HG02943 (cell line): ENCODE measurements around the gene THSD8.
"Not testable (repeated sequence)": the region's sequence is repeated elsewhere in the genome, so short reads cannot be mapped to it uniquely, and the experiment has no call there.

Experiments
- ATAC-seq: cut with Tn5 transposase; IDR thresholded peaks from one replicate; pipeline ENCODE4 v1.9.1; 2021; ENCODE audit warnings: mild to moderate bottlenecking, low read depth, moderate library complexity; ENCODE audit not compliant: unreplicated experiment

THSD8 gene

DNA sequence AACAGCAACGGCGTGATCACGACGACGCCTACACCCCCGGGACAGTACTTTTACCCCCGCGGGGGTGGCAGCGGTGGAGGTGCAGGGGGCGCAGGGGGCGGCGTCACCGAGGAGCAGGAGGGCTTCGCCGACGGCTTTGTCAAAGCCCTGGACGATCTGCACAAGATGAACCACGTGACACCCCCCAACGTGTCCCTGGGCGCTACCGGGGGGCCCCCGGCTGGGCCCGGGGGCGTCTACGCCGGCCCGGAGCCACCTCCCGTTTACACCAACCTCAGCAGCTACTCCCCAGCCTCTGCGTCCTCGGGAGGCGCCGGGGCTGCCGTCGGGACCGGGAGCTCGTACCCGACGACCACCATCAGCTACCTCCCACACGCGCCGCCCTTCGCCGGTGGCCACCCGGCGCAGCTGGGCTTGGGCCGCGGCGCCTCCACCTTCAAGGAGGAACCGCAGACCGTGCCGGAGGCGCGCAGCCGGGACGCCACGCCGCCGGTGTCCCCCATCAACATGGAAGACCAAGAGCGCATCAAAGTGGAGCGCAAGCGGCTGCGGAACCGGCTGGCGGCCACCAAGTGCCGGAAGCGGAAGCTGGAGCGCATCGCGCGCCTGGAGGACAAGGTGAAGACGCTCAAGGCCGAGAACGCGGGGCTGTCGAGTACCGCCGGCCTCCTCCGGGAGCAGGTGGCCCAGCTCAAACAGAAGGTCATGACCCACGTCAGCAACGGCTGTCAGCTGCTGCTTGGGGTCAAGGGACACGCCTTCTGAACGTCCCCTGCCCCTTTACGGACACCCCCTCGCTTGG lies 9.6 kb upstream of the THSD8 start:
- no peak for ATAC-seq

DNA sequence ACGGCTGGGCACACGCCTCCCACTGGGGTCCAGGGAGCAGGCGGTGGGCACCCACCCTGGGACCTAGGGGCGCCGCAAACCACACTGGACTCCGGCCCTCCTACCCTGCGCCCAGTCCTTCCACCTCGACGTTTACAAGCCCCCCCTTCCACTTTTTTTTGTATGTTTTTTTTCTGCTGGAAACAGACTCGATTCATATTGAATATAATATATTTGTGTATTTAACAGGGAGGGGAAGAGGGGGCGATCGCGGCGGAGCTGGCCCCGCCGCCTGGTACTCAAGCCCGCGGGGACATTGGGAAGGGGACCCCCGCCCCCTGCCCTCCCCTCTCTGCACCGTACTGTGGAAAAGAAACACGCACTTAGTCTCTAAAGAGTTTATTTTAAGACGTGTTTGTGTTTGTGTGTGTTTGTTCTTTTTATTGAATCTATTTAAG lies 9.0 kb upstream of the THSD8 start:
- ATAC-seq, result no peak

DNA sequence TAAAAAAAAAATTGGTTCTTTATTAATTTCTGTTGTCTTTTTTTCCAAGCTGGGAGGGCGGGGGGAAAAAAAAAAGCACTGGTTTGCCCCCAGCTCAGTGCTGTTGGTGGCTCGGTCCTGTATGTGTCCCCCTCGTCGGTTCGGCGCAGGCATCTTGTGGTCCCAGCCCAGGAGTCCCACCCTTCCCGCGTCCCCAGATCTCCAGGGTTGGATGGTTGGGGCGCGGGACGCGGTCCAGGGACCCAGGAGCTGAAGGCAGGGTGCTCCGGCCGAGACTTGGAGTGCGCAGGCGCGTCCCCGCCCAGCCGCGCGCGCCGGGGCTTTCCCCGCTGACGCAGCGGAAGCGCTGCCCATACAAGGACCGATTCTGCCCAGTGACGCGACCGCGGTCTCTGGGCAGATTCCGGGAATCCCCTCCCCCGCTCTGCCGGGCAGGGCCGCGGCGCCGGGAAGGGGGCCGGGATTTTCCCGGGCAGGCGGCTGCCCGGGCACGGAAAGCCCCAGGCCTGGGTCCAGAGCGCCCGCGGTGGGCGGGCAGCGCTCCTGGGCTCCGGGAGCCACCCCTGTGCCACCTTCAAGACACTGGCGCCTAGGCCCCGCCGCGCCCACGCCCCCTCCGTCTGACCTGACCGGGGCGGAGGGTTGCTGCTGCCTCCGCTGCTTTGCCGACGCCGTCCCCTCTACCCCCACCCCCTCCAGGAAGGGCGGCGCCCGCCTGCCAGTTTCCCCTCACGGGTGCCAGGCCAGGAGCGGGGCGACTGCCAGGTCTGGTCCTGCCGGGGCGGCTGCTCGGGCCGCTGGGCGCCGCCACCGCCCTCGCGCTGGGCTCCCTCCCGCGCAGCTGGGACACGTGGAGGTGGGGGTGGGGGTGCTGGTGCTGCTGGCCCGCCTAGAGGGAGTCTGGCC lies 8.3 kb upstream of the THSD8 start:
- no peak for ATAC-seq

DNA sequence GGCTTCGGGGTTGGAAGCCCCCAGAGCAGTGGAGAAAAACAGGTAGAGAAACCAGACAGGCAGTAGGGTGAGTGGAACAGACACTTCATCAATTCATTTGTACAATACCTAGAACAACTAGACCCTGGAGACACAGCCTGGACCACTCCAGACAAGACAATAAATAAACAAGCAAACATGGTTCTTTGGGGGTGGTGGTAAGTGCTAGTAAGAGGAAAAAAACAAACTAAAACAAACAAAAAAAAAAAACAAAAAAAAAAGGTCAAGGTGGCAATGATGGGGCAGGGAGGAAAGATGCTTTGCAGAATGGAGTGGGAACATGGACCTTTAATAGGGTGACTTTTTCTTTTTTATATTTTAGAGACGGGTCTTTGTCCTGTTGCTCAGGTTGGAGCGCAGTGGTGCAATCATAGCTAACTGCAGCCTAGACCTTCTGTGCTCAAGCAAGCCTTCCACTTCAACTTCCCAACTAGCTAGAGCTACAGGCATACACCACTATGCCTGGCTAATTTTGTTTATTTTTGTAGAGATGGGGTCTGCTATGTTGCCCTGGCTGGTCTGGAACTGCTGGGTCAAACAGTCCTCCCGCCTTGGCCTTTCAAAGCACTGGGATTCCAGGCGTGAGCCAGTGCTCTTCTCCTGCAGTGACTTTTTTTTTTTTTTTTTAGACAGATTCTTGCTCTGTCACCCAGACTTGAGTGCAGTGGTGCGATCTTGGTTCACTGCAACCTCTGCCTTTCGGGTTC lies 7.5 kb upstream of the THSD8 start:
- ATAC-seq, result no peak

DNA sequence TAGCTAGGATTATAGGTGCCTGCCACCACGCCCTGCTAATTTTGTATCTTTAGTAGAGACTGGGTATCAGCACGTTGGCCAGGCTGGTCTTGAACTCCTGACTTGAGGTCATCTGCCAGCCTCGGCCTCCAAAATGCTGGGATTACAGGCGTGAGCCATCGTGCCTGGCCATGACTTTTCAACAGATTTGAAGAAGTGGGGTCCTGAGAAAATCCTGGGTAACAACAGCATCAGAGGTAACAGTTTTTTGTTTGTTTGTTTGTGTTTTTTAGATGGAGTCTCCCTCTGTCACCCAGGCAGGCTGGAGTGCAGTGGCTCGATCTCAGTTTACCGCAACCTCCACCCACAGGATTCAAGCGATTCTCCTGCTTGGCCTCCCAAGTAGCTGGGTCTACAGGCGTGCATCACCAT lies 6.9 kb upstream of the THSD8 start:
- ATAC-seq, result no peak

DNA sequence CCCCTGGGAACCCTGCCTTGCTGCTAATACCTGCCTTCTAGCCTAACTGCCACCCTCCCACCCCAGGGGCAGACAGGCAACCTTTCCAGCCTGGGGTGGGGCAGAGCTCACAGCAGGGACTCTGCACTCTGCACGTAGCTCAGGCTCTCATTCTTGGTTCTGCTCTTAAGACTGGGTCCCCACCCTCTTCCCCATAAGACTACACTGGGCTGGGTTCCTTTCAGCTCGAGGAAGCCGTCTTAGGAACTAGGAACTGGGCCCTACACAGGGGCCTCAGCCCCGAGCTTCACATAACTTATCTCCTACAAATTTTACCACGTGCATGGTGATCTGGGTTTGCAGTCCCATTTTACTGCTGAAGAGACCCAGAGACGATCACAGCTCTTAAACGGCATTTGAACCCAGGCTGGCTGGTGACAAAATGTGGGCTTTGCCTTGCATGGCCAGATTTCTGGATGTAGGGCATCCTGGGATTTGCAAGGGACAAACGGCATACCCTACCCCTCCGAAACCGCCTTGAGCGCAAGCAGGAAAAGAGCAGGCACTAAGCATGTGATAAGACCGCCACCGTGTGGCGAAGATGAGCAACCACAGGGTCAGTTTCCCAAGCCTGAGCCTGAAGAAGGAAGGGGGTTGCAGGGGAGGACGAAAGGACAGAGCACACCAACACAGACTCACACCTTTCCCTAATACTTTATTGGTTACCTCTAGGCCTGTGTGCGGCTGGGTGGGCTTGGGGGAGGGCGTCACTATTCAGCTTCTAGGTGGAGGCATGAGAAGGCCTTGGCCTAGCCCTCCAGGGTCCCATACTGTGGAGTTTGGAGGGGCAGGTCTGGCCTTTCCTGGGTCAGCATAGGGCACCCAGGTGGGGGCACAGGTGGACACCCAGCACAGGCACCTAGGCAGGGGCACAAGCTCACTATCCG lies 5.5 kb upstream of the THSD8 start:
- ATAC-seq, result no peak

DNA sequence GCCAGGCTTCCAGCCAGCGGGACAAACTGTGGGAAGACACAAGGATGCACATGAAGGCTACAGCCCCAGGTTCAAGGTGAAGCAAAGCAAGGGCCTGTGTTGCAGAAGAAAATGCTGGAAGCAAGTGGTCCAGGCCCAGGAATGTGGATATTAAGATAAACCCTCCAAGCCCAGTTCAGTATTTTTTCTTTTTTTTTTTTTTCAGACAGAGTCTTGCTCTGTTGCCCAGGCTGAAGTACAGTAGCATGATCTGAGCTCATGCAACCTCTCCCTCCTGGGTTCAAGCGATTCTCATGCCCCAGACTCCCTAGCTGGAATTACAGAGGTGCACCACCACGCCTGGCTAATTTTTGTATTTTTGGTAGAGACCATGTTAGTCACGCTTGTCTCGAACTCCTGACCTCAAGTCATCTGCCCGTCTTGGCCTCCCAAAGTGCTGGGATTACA lies 4.7 kb upstream of the THSD8 start:
- ATAC-seq, result no peak

DNA sequence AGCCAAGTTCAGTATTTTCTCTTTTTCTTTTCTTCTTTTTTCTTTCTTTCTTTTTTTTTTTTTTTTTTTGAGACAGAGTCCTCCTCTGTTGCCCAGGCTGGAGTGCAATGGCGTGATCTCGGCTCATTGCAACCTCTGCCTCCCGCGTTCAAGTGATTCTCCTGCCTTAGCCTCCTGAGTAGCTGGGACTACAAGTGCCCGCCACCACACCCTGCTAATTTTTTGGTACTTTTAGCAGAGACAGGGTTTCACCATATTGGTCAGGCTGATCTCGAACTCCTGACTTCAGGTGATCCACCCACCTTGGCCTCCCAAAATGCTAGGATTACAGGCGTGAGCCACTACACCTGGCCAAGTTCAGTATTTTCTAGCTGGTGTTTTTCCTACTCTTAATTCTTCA lies 4.3 kb upstream of the THSD8 start:
- ATAC-seq, result not testable (repeated sequence)

DNA sequence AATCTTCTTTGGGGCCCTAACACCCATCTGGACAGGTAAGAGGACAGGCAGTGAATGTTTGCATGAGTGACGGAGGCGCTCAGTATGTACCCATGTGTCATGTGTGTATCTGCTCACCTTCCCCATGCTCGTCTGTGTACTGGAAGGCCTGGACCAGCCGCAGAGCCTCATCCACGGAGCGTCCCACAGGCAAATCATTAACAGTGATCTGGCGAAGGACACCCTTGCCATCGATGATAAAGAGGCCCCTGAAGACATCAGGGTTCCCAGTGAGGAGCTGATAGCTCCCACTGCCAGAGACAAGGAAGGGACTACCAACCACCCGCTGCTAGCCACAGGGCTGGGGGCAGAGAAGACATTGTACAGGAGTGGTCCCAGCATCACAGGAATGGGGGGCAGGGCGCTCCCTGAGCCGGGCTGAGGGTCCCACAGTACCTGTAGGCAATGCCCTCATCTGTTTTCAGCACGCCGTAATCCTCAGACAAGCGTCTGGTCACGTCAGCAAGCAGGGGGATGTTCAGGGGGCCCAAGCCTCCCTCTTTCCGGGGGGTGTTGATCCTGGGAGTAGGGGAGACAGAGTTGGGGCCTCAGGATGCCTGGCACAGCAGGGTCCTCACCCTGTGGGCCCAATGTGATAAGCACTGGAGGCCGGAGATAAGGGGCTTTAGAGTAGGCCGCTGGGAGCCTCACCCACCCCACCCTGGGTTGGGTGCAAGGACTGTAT lies 2.0 kb upstream of the THSD8 start:
- ATAC-seq, result no peak

DNA sequence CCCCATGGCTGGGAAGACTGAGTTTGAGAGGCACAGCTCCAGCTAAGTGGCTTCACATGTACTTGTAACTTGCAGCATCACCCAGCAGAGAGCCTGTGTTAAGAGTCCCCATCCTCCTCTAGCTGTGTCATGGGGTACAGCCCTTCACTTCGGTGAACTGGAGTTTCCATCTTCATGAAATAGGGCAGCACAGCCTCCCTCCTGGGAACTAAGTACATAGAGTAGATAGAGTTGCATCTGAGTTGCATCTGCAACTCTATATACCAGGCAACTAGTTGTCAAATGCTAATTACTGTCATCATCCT lies 1.5 kb upstream of the THSD8 start:
- no peak for ATAC-seq

DNA sequence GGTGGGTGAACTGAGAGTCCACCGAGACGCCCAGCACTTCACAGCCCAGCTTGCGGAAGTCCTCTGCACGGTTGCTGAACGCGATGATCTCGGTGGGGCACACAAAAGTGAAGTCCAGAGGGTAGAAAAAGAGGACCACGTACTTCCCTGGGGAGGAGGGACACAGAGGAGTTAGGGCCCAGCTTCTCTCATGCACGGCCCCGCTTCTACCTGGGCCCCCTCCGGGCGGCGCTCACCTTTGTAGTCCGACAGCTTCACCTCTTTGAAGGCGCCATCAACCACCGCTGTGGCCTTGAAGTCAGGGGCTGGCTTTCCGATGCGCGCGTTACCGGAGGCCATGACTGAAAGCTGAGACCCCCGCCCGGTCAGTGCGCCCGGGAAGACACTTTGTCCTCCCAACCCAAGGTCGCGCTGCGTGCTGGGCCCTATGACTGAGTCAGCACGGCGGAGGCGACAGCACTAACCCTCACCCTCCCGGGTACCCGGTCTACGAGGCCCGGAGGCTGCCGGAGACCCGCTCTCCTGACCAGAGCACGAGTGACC lies 875 bp upstream of the THSD8 start:
- ATAC-seq, result no peak

DNA sequence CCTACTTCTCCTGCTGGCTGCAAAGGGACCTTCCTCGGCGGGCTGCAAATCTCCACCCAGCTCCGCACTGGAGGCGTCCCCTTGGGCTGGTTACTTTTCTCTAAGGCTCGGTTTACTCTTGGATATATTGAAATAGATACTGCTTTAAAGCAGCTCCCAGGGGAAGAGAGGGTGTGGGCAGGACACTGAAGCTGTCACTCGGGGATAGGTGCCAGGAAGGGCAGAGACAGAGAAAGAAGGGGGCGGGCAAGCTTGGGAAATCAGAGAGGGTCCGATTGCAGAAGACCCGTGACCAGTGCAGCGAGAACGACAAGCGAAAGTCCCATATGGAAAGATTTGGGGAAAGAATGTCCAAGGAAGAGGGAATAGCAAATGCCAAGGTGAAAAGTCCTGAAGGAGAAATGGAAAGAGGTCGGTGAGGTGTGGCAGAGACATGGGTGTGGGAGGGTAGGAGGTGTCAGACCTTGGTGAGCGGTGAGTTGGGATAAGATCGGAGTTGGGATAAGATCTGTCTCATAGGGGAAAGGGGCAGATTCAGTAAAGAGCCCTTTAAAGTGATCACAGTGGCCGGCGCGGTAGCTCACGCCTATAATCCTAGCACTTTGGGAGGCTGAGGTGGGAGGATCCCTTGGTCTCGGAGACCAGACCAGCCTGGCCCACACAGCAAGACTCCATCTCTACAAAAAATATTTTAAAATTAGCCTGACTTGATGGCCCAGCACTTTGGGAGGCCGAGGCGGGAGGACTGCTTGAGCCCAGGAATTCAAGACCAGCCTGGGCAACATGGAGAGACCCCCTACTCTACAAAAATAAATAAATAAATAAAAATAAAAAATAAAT lies 618 bp downstream of the THSD8 start:
- ATAC-seq, result no peak

DNA sequence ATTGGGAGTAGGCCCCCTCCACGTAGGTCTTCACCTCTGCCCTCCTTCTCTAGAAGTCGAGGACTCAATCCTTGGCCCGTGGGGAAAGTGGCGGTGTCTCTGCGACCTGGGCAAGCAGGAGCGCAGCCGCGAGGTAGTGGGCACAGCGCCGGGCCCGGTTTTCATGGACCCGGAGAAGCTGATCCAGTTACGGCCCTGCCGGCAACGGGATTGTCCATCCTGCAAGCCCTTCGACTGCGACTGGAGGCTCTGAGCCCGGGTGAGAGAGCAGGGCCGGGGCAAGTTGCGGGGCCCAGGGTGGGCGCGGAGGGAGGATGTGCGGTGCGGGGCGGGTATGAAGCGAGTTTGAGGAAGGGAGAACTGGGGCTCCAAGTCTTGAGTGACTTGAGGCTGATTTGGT lies 2.2 kb downstream of the THSD8 start:
- no peak for ATAC-seq

DNA sequence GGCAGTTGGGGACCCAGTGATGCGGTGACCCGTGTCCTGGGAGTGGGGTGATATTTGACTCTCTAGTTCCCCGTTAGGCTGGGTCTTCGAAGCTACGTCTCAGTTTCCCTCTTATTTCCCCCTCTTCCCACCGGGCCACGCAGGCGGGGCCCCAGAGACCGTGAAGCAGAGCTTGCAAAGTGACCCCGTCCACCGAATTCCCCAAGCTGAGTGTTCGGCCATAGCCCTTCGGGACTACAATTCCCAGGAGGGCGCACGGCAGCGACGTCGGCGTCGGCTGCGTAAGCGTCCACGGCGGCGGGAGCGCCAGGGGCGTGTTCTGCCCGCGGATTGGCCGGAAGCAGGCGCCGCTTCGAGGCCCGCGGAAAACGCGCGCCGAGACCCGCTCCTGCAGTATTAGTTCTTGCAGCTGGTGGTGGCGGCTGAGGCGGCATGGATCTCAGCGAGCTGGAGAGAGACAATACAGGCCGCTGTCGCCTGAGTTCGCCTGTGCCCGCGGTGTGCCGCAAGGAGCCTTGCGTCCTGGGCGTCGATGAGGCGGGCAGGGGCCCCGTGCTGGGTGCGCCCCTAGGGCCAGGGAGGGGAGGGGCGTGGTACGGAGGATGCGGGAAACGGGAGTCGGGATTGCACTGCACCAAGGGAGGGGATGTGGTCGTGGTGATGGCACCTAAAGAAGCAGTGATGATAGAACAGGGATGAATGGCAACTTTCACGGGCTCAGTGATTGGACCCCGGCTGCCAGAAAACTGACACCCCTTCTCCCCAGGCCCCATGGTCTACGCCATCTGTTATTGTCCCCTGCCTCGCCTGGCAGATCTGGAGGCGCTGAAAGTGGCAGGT lies 4.6 kb downstream of the THSD8 start, which contains the start of gene RNASEH2A:
RNASEH2A (plus strand) TSS at position 343 of the 840 bp plus-strand sequence; CDS start at position 433, 90 bp downstream.
- peak; percentile 73 for ATAC-seq

DNA sequence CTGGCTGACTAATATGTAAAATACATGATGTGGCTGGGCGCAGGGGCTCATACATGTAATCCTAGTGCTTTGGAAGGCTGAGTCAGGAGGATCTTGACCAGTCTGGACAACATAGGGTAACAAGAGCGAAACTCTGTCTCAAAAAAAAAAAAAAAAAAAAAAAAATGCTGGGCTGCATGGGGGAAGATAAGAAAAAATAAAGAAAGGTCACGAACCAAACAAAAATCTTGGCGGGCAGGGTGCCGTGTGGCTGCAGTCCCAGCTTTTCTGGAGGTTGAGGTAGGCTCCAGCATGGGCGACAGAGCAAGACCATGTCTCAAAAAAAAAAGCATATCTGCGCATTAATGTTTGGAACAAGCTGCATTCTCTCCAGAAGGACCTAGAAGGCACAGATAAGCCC lies 13.2 kb downstream of the THSD8 start:
- ATAC-seq, result no peak

DNA sequence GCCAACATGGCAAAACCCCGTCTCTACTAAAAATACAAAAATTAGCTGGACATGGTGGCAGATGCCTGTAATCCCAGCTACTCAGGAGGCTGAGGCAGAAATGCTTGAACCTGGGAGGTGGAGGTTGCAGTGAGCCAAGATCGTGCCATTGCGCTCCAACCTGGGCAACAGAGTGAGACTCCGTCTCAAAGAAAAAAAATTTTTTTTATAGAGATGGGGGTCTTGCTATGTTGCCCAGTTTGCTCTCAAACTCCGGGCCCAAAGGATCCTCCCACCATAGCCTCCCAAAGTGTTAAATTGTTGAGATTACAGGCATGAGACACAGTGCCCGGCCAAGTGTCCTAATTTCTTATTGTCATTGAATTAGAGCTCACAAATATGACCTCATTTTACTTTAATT lies 15.3 kb downstream of the THSD8 start:
- not testable (repeated sequence) for ATAC-seq

DNA sequence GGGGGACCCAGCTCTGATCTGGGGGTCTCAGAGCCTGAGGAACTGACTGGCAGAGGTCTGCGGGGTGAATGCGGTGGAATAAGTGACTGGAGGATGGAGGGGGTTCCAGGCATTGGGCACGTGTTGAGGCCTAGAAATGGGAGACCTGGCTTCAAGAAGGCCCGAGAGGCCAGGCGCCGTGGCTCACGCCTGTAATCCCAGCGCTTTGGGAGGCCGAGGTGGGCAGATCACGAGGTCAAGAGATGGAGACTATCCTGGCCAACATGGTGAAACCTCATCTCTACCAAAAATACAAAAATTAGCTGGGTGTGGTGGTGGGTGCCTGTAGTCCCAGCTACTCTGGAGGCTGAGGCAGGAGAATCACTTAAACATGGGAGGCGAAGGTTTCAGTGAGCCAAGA lies 15.9 kb downstream of the THSD8 start:
- ATAC-seq, result not testable (repeated sequence)
